ENCODE results near the gene TCF7L1. TPM values are rescaled to one million over a fixed set of nuclear protein-coding genes. Genes with fewer than 3 reads are reported as not detected.
A peak's percentile ranks its signal among the peaks of the same experiment; 100 is the strongest.

TCF7L1 gene
- total RNA-seq, 3 donors from 2014 or later, result 1.3 to 22.9 (median 3.0) TPM

- intact Hi-C loops (cut with DNase I, micrococcal nuclease), result no loop called here
- no peak for TF ChIP-seq CTCF (IDR thresholded peaks at IDR 0.05)
- H3K9me3 ChIP-seq, result no peaks in the 10 kb centered on the region
- no peak for ATAC-seq
- no peak for DNase-seq
- H3K4me1 ChIP-seq (ENCODE audit: low read depth), result peaks cover 19% of the 10 kb centered on the region
- H3K4me3 ChIP-seq, result no peak overlapping the region
- H3K36me3 ChIP-seq (ENCODE audit: low read depth), result no peaks in the 10 kb centered on the region
Observed at GRCh38 chr2:85244828-85245227, 111.6 kb downstream of the TCF7L1 start.

- intact Hi-C loops (cut with DNase I, micrococcal nuclease), result no loop called here
- Histone ChIP-seq H3K4me1 (ENCODE audit: low read depth) (peaks cover 20% of the 10 kb centered on the region), H3K36me3 (ENCODE audit: low read depth) (no peaks in the 10 kb centered on the region), H3K9me3 (no peaks in the 10 kb centered on the region), H3K4me3 (no peak overlapping the region)
- DNase-seq (no peak), ATAC-seq (no peak)
- no peak for TF ChIP-seq CTCF (IDR thresholded peaks at IDR 0.05)
Observed at GRCh38 chr2:85245891-85246290, 112.7 kb downstream of the TCF7L1 start.

- H3K9me3 ChIP-seq, result no peaks in the 10 kb centered on the region
- DNase-seq (no peak), ATAC-seq (no peak)
- no peaks in the 10 kb centered on the region for H3K36me3 ChIP-seq (ENCODE audit: low read depth)
- intact Hi-C loops (cut with DNase I, micrococcal nuclease), result no loop called here
- peaks cover 20% of the 10 kb centered on the region for H3K4me1 ChIP-seq (ENCODE audit: low read depth)
- no peak overlapping the region for H3K4me3 ChIP-seq
- no peak for TF ChIP-seq CTCF (IDR thresholded peaks at IDR 0.05)
Observed at GRCh38 chr2:85246348-85246747, 113.2 kb downstream of the TCF7L1 start.

- no peak for ATAC-seq
- H3K36me3 ChIP-seq (ENCODE audit: low read depth), result no peaks in the 10 kb centered on the region
- TF ChIP-seq CTCF (IDR thresholded peaks at IDR 0.05), result no peak
- intact Hi-C loops (cut with DNase I, micrococcal nuclease), result no loop called here
- no peak overlapping the region for H3K4me3 ChIP-seq
- no peaks in the 10 kb centered on the region for H3K9me3 ChIP-seq
- no peak for DNase-seq
- H3K4me1 ChIP-seq (ENCODE audit: low read depth), result peaks cover 20% of the 10 kb centered on the region
Observed at GRCh38 chr2:85247610-85248009, 114.4 kb downstream of the TCF7L1 start.

- ATAC-seq (peak; percentile 97), DNase-seq (peak in 2 of 3 donors; percentile 67 to 71)
- H3K4me3 ChIP-seq, result no peak overlapping the region
- H3K36me3 ChIP-seq (ENCODE audit: low read depth), result no peaks in the 10 kb centered on the region
- intact Hi-C loops (cut with DNase I, micrococcal nuclease), result no loop called here
- no peak for TF ChIP-seq CTCF (IDR thresholded peaks at IDR 0.05)
- H3K4me1 ChIP-seq (ENCODE audit: low read depth), result peaks cover 20% of the 10 kb centered on the region
- H3K9me3 ChIP-seq, result no peaks in the 10 kb centered on the region
Observed at GRCh38 chr2:85248773-85249509, 115.7 kb downstream of the TCF7L1 start.
